ENCODE measurements around the gene TOR1A. TPM values are rescaled to one million over a fixed set of nuclear protein-coding genes. Genes with fewer than 3 reads are reported as not detected.

Gene TOR1A
- total RNA-seq, 1 donor, result 20.3 TPM

GRCh38 chr9:129770741-129771140 lies 53.2 kb downstream of the TOR1A start:
- no peak overlapping the region for H3K4me3 ChIP-seq (ENCODE audit: low read length)
- no peaks in the 10 kb centered on the region for H3K27me3 ChIP-seq (ENCODE audit: insufficient read depth, low read length)
- H3K4me1 ChIP-seq (ENCODE audit: insufficient read depth, low read length), result peaks cover 29% of the 10 kb centered on the region
- no peaks in the 10 kb centered on the region for H3K9me3 ChIP-seq (ENCODE audit: low read depth, low read length)

- H3K4me1 ChIP-seq (ENCODE audit: insufficient read depth, low read length), result peaks cover 19% of the 10 kb centered on the region
- H3K9me3 ChIP-seq (ENCODE audit: low read depth, low read length), result no peaks in the 10 kb centered on the region
- H3K4me3 ChIP-seq (ENCODE audit: low read length), result no peak overlapping the region
- no peaks in the 10 kb centered on the region for H3K27me3 ChIP-seq (ENCODE audit: insufficient read depth, low read length)
These were observed 54.3 kb downstream of the TOR1A start for GRCh38 chr9:129769669-129770068.

GRCh38 chr9:129768486-129768885 lies 55.5 kb downstream of the TOR1A start:
- Histone ChIP-seq H3K27me3 (ENCODE audit: insufficient read depth, low read length) (no peaks in the 10 kb centered on the region), H3K9me3 (ENCODE audit: low read depth, low read length) (no peaks in the 10 kb centered on the region), H3K4me3 (ENCODE audit: low read length) (no peak overlapping the region), H3K4me1 (ENCODE audit: insufficient read depth, low read length) (peaks cover 11% of the 10 kb centered on the region)

GRCh38 chr9:129765764-129766317 lies 58.1 kb downstream of the TOR1A start:
- peaks cover 20% of the 10 kb centered on the region for H3K4me1 ChIP-seq (ENCODE audit: insufficient read depth, low read length)
- H3K27me3 ChIP-seq (ENCODE audit: insufficient read depth, low read length), result no peaks in the 10 kb centered on the region
- H3K9me3 ChIP-seq (ENCODE audit: low read depth, low read length), result no peaks in the 10 kb centered on the region
- no peak overlapping the region for H3K4me3 ChIP-seq (ENCODE audit: low read length)

GRCh38 chr9:129762985-129763926 lies 60.7 kb downstream of the TOR1A start:
- Histone ChIP-seq H3K27me3 (ENCODE audit: insufficient read depth, low read length) (no peaks in the 10 kb centered on the region), H3K4me1 (ENCODE audit: insufficient read depth, low read length) (peaks cover 22% of the 10 kb centered on the region), H3K9me3 (ENCODE audit: low read depth, low read length) (no peaks in the 10 kb centered on the region), H3K4me3 (ENCODE audit: low read length) (no peak overlapping the region)

Other genes with a start within 250 kb of the TOR1A start
- gene C9orf50, start 203.0 kb downstream of the TOR1A start, total RNA-seq, result not detected
- 22.0 TPM for gene NTMT1, start 198.0 kb downstream of the TOR1A start, total RNA-seq
- gene ASB6, start 182.0 kb downstream of the TOR1A start, total RNA-seq, result 17.8 TPM
- not detected for gene PRRX2, start 158.5 kb downstream of the TOR1A start, total RNA-seq
- 8.7 TPM for gene PTGES, start 71.1 kb downstream of the TOR1A start, total RNA-seq
- 12.3 TPM for gene TOR1B, start 21.0 kb downstream of the TOR1A start, total RNA-seq
- gene C9orf78, start 11.1 kb upstream of the TOR1A start, total RNA-seq, result 169 TPM
- gene USP20, start 11.3 kb upstream of the TOR1A start, total RNA-seq, result 17.1 TPM
- gene FNBP1, start 219.1 kb upstream of the TOR1A start, total RNA-seq, result 193 TPM
- 19.8 TPM for gene GPR107, start 229.8 kb upstream of the TOR1A start, total RNA-seq

Data from mononuclear cell (primary cell).